ENCODE measurements around the gene KATNA1. TPM values are rescaled to one million over a fixed set of nuclear protein-coding genes. Genes with fewer than 3 reads are reported as not detected.
"Not testable (repeated sequence)": the region's sequence is repeated elsewhere in the genome, so short reads cannot be mapped to it uniquely, and the experiment has no call there.

The KATNA1 gene
- total RNA-seq, 1 experiment from 2014 or later, result 28.7 TPM

DNA sequence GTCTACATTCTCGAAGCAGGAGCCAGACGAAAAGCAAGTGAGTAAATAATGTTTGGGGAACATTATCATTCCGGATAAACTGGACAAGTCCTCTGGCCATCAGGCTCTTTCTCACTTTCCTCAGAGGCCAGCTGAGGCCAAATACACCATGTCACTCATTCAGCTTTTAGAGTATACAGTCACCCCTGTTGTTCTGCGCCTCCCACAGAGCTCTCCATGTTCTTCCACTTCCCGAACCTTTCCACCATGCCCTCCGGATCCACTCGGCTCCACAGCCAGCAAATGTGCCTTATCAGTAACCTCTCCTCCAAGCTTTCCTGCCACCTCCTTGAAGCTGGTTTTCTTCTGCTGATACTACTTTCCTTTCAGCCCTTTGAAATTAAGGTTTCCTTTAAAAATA, 37.7 kb upstream of the KATNA1 start:
- no TSS peak for BruUV-seq (replicated peaks)
- CTCF ChIA-PET, result interaction anchor here (0.6 kb wide), 1 partner anchor 38 kb away, joined by 3 read pairs; no protein-coding TSS in a partner anchor
- Histone ChIP-seq H3K4me1 (ENCODE audit: insufficient read depth, low read length, poor library complexity, severe bottlenecking) (no peaks in the 10 kb centered on the region), H3K36me3 (ENCODE audit: insufficient read depth, low read length, poor library complexity, severe bottlenecking) (peaks cover 21% of the 10 kb centered on the region), H3K27ac (ENCODE audit: low read depth, low read length, poor library complexity, severe bottlenecking) (no peak overlapping the region), H3K9me3 (ENCODE audit: low read depth, low read length, poor library complexity, severe bottlenecking) (no peaks in the 10 kb centered on the region), H3K4me3 (ENCODE audit: low read depth, low read length, poor library complexity, severe bottlenecking) (no peak overlapping the region), H3K27me3 (replicated peaks; ENCODE audit: insufficient read depth, low read depth, low read length, poor library complexity) (no peaks in the 10 kb centered on the region)
- POLR2A ChIA-PET (ENCODE audit: low non-redundant PET), result no interaction called here
- DNase-seq (ENCODE audit: low spot score), result no peak
- intact Hi-C loops (cut with micrococcal nuclease; ENCODE audit: unreplicated experiment), result no loop called here
- TF ChIP-seq, protein P1, sequence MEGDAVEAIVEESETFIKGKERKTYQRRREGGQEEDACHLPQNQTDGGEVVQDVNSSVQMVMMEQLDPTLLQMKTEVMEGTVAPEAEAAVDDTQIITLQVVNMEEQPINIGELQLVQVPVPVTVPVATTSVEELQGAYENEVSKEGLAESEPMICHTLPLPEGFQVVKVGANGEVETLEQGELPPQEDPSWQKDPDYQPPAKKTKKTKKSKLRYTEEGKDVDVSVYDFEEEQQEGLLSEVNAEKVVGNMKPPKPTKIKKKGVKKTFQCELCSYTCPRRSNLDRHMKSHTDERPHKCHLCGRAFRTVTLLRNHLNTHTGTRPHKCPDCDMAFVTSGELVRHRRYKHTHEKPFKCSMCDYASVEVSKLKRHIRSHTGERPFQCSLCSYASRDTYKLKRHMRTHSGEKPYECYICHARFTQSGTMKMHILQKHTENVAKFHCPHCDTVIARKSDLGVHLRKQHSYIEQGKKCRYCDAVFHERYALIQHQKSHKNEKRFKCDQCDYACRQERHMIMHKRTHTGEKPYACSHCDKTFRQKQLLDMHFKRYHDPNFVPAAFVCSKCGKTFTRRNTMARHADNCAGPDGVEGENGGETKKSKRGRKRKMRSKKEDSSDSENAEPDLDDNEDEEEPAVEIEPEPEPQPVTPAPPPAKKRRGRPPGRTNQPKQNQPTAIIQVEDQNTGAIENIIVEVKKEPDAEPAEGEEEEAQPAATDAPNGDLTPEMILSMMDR (conservative IDR thresholded peaks at IDR 0.05; ENCODE audit: low read depth, low read length), result no peak
- TF ChIP-seq EZH2 (IDR thresholded peaks at IDR 0.05; ENCODE audit: borderline replicate concordance, low read depth, low read length, poor library complexity, severe bottlenecking), result no peak

DNA sequence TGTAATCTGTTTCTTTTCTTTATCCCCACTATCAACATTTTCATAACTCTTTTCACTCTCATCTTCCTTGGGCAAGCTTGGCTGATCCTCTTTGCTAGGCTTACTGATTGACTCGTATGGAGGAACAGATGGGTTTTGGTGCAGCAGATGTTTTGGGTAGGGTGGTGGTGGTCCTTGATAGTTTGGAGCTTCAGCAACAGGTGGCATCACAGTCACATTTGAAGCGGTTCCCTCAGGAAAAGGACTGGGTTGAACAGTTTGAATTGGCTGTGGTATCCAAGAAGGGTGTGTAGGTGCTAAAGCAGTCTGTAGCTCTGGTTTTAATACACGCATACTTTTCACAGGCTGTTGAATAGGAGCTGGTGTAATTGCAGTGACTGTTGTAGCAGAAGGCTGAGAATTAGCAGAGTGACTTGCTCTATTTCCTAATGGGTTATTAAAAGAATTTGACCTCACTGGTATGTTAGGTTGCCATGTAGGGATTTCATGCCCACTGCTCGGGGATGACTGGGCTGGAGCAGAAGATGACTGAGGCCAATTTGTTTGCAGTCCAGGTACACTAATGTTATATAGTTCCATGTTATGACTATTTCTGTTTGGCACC, 34.8 kb upstream of the KATNA1 start:
- POLR2A ChIA-PET (ENCODE audit: low non-redundant PET), result no interaction called here
- peaks cover 27% of the 10 kb centered on the region for H3K36me3 ChIP-seq (ENCODE audit: insufficient read depth, low read length, poor library complexity, severe bottlenecking)
- TSS peak; percentile 21 for BruUV-seq (replicated peaks)

DNA sequence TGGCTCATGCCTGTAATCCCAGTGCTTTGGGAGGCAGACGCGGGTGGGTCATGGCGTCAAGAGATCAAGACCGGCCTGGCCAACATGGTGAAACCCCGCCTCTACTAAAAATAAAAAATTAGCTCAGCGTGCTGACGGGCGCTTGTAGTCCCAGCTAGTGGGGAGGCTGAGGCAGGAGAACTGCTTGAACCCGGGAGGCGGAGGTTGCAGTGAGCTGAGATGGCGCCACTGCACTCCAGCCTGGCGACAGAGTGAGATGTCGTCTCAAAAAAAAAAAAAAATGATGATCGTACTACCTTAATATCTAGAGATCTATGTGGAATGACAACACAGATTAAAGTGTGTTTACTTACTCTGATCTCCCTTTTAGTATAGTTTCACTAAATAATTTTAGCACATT, 33.3 kb upstream of the KATNA1 start:
- H3K4me3 ChIP-seq (ENCODE audit: low read depth, low read length, poor library complexity, severe bottlenecking); DNase-seq (ENCODE audit: low spot score); intact Hi-C loops (cut with micrococcal nuclease; ENCODE audit: unreplicated experiment); CTCF ChIA-PET; H3K27me3 ChIP-seq (replicated peaks; ENCODE audit: insufficient read depth, low read depth, low read length, poor library complexity); H3K4me1 ChIP-seq (ENCODE audit: insufficient read depth, low read length, poor library complexity, severe bottlenecking); H3K9me3 ChIP-seq (ENCODE audit: low read depth, low read length, poor library complexity, severe bottlenecking); POLR2A ChIA-PET (ENCODE audit: low non-redundant PET); H3K27ac ChIP-seq (ENCODE audit: low read depth, low read length, poor library complexity, severe bottlenecking); BruUV-seq (replicated peaks): not testable (repeated sequence)
- H3K36me3 ChIP-seq (ENCODE audit: insufficient read depth, low read length, poor library complexity, severe bottlenecking), result peaks cover 31% of the 10 kb centered on the region

More for the DNA sequence above, 34.8 kb upstream of the KATNA1 start:
- Histone ChIP-seq H3K27ac (ENCODE audit: low read depth, low read length, poor library complexity, severe bottlenecking) (no peak overlapping the region), H3K4me1 (ENCODE audit: insufficient read depth, low read length, poor library complexity, severe bottlenecking) (no peaks in the 10 kb centered on the region), H3K9me3 (ENCODE audit: low read depth, low read length, poor library complexity, severe bottlenecking) (no peaks in the 10 kb centered on the region), H3K27me3 (replicated peaks; ENCODE audit: insufficient read depth, low read depth, low read length, poor library complexity) (no peaks in the 10 kb centered on the region), H3K4me3 (ENCODE audit: low read depth, low read length, poor library complexity, severe bottlenecking) (no peak overlapping the region)
- CTCF ChIA-PET, result no interaction called here
- no peak for TF ChIP-seq EZH2 (IDR thresholded peaks at IDR 0.05; ENCODE audit: borderline replicate concordance, low read depth, low read length, poor library complexity, severe bottlenecking)
- TF ChIP-seq, protein P1 (conservative IDR thresholded peaks at IDR 0.05; ENCODE audit: low read depth, low read length), result no peak
- intact Hi-C loops (cut with micrococcal nuclease; ENCODE audit: unreplicated experiment), result no loop called here
- DNase-seq (ENCODE audit: low spot score), result no peak

DNA sequence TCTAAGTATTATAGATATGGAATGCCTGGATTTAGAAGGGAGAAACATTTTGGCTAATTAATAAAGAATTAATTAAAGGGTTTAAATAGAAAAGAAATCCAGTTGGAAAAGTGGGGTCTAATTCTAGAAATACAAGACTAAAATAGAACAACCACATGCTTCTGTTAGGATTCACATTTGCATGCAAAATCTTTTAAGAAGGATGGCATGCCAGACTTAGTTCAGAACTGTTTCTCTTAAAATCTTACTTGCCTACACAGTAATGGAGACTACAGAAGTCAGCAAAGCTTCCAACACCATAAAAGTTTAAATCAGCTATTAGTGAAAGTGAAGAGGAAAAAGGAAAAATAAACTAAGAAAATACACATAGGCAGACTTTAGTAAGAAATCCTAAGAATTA, 32.7 kb upstream of the KATNA1 start:
- no TSS peak for BruUV-seq (replicated peaks)
- H3K36me3 ChIP-seq (ENCODE audit: insufficient read depth, low read length, poor library complexity, severe bottlenecking), result peaks cover 37% of the 10 kb centered on the region
- no peaks in the 10 kb centered on the region for H3K4me1 ChIP-seq (ENCODE audit: insufficient read depth, low read length, poor library complexity, severe bottlenecking)
- TF ChIP-seq EZH2 (IDR thresholded peaks at IDR 0.05; ENCODE audit: borderline replicate concordance, low read depth, low read length, poor library complexity, severe bottlenecking), result no peak
- TF ChIP-seq, protein P1 (conservative IDR thresholded peaks at IDR 0.05; ENCODE audit: low read depth, low read length), result no peak
- POLR2A ChIA-PET (ENCODE audit: low non-redundant PET), result no interaction called here
- no peaks in the 10 kb centered on the region for H3K27me3 ChIP-seq (replicated peaks; ENCODE audit: insufficient read depth, low read depth, low read length, poor library complexity)
- CTCF ChIA-PET, result no interaction called here
- no peak overlapping the region for H3K4me3 ChIP-seq (ENCODE audit: low read depth, low read length, poor library complexity, severe bottlenecking)
- intact Hi-C loops (cut with micrococcal nuclease; ENCODE audit: unreplicated experiment), result no loop called here
- H3K9me3 ChIP-seq (ENCODE audit: low read depth, low read length, poor library complexity, severe bottlenecking), result no peaks in the 10 kb centered on the region
- DNase-seq (ENCODE audit: low spot score), result no peak
- H3K27ac ChIP-seq (ENCODE audit: low read depth, low read length, poor library complexity, severe bottlenecking), result peak overlapping the region; percentile 14
